ENCODE data around the gene NUDC. TPM values are rescaled to one million over a fixed set of nuclear protein-coding genes. Genes with fewer than 3 reads are reported as not detected.

NUDC gene
- total RNA-seq, 2 experiments from 2014 or later = 43.0 to 44.6 TPM

DNA sequence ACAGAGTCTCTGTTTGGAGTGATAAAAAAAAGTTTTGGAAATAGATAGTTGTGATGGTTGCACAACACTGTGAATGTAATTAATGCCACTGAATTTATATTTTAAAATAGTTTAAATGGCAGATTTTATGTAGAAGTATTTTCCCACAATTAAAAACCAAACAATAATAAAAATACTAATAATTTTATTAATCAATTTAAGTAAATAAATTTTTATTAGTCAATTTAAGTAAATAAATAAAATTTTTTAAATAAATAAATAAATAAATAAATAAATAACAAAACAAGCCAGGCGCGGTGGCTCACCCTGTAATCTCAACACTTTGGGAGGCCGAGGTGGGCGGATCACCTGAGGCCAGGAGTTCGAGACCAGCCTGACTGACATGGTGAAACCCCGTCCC is 43.7 kb downstream of the NUDC start:
- TF ChIP-seq, protein P1, sequence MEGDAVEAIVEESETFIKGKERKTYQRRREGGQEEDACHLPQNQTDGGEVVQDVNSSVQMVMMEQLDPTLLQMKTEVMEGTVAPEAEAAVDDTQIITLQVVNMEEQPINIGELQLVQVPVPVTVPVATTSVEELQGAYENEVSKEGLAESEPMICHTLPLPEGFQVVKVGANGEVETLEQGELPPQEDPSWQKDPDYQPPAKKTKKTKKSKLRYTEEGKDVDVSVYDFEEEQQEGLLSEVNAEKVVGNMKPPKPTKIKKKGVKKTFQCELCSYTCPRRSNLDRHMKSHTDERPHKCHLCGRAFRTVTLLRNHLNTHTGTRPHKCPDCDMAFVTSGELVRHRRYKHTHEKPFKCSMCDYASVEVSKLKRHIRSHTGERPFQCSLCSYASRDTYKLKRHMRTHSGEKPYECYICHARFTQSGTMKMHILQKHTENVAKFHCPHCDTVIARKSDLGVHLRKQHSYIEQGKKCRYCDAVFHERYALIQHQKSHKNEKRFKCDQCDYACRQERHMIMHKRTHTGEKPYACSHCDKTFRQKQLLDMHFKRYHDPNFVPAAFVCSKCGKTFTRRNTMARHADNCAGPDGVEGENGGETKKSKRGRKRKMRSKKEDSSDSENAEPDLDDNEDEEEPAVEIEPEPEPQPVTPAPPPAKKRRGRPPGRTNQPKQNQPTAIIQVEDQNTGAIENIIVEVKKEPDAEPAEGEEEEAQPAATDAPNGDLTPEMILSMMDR (IDR thresholded peaks at IDR 0.05) = no peak
- ATAC-seq (ENCODE audit: poor library complexity) = no peak
- CTCF ChIA-PET = no interaction called here

DNA sequence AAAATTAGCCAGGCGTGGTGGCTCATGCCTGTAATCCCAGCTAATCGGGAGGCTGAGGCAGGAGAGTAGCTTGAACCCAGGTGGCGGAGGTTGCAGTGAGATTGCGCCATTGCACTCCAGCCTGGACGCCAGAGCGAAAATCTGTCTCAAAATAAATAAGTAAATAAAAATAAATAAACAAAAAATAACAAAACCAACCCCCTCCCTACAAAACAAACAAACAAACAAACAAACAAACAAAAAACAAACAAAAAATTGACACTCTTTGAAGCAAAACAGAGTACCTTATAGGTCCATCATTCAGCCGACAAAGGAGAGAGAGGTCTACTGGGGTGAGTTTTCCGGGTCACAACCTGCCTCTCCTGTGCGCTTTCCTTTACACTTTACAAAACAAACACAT is 44.1 kb downstream of the NUDC start:
- Histone ChIP-seq H3K27me3 (ENCODE audit: control insufficient read depth in 1 of 2, insufficient read depth in 2 of 2, low read length in 2 of 2) (peaks cover 0 to 13% of the 10 kb centered on the region in 2 experiments), H3K4me1 (ENCODE audit: insufficient read depth, low read length) (peaks cover 3% of the 10 kb centered on the region), H3K27ac (ENCODE audit: low read depth in 1 of 2, low read length in 2 of 2) (no peak overlapping the region), H3K36me3 (ENCODE audit: insufficient read depth, low read length) (no peaks in the 10 kb centered on the region), H3K4me3 (ENCODE audit: low read length) (no peak overlapping the region), H3K9me3 (ENCODE audit: control insufficient read depth in 1 of 2, insufficient read depth in 1 of 2, low read length in 2 of 2) (no peaks in the 10 kb centered on the region)
- Mint-ChIP-seq H3K27ac (no peak overlapping the region), H3K4me3 (no peak overlapping the region), H3K9me3 (no peaks in the 10 kb centered on the region), H3K27me3 (peaks cover 54% of the 10 kb centered on the region), H3K4me1 (ENCODE audit: low read depth) (peaks cover 3% of the 10 kb centered on the region), H3K36me3 (ENCODE audit: low read depth) (no peaks in the 10 kb centered on the region)
- TF ChIP-seq, protein P1 (IDR thresholded peaks at IDR 0.05) = no peak
- ChIA-PET POLR2A (no interaction called here), CTCF (no interaction called here)
- intact Hi-C loops (cut with DNase I, micrococcal nuclease) = no loop called here
- no peak for DNase-seq
- ATAC-seq (ENCODE audit: poor library complexity) = no peak

More for the DNA sequence above, 43.7 kb downstream of the NUDC start:
- POLR2A ChIA-PET = no interaction called here
- Mint-ChIP-seq H3K4me1 (ENCODE audit: low read depth) (peaks cover 7% of the 10 kb centered on the region), H3K36me3 (ENCODE audit: low read depth) (no peaks in the 10 kb centered on the region), H3K27me3 (peaks cover 50% of the 10 kb centered on the region), H3K27ac (no peak overlapping the region), H3K9me3 (no peaks in the 10 kb centered on the region), H3K4me3 (no peak overlapping the region)
- no peak for DNase-seq
- peaks cover 7% of the 10 kb centered on the region for H3K4me1 ChIP-seq (ENCODE audit: insufficient read depth, low read length)
- H3K4me3 ChIP-seq (ENCODE audit: low read length) = no peak overlapping the region
- H3K36me3 ChIP-seq (ENCODE audit: insufficient read depth, low read length) = no peaks in the 10 kb centered on the region
- no peaks in the 10 kb centered on the region for H3K9me3 ChIP-seq (ENCODE audit: control insufficient read depth in 1 of 2, insufficient read depth in 1 of 2, low read length in 2 of 2)
- peaks cover 0 to 10% of the 10 kb centered on the region in 2 experiments for H3K27me3 ChIP-seq (ENCODE audit: control insufficient read depth in 1 of 2, insufficient read depth in 2 of 2, low read length in 2 of 2)
- intact Hi-C loops (cut with DNase I, micrococcal nuclease) = no loop called here
- no peak overlapping the region for H3K27ac ChIP-seq (ENCODE audit: low read depth in 1 of 2, low read length in 2 of 2)

DNA sequence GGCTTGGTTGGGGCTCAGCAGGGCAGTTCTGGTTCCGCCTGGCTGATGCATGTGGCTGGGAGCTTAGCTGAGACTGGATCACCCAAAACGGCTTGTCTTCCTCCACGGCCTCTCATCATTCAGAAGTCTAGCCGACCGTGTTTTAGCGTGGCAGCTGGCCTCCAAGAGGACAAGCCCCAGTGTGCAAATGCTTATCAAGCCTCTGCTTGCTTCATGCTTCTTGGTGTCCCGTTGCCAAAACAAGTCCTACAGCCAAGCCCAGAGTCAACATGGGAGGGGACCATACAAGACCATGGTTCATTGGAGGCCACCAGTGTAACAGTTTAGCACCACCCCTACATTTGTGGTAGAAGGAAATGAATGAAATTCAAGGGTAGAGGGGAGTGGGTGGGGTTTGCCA is 49.3 kb downstream of the NUDC start:
- TF ChIP-seq, protein P1 (IDR thresholded peaks at IDR 0.05) = no peak
- no peaks in the 10 kb centered on the region for H3K4me1 ChIP-seq (ENCODE audit: insufficient read depth, low read length)
- H3K4me3 ChIP-seq (ENCODE audit: low read length) = no peak overlapping the region
- H3K36me3 Mint-ChIP-seq (ENCODE audit: low read depth) = no peaks in the 10 kb centered on the region
- intact Hi-C loops (cut with DNase I, micrococcal nuclease) = no loop called here
- no peak overlapping the region for H3K27ac ChIP-seq (ENCODE audit: low read depth in 1 of 2, low read length in 2 of 2)
- ChIA-PET CTCF (no interaction called here), POLR2A (no interaction called here)
- H3K27ac Mint-ChIP-seq = no peak overlapping the region
- no peaks in the 10 kb centered on the region for H3K9me3 Mint-ChIP-seq
- peaks cover 40% of the 10 kb centered on the region for H3K27me3 Mint-ChIP-seq
- DNase-seq = no peak
- H3K4me3 Mint-ChIP-seq = no peak overlapping the region
- H3K27me3 ChIP-seq (ENCODE audit: control insufficient read depth in 1 of 2, insufficient read depth in 2 of 2, low read length in 2 of 2) = peaks cover 0 to 13% of the 10 kb centered on the region in 2 experiments
- no peaks in the 10 kb centered on the region for H3K9me3 ChIP-seq (ENCODE audit: control insufficient read depth in 1 of 2, insufficient read depth in 1 of 2, low read length in 2 of 2)
- ATAC-seq (ENCODE audit: poor library complexity) = no peak
- H3K36me3 ChIP-seq (ENCODE audit: insufficient read depth, low read length) = no peaks in the 10 kb centered on the region
- H3K4me1 Mint-ChIP-seq (ENCODE audit: low read depth) = no peaks in the 10 kb centered on the region
